ENCODE measurements around the gene ACACB. TPM values are rescaled to one million over a fixed set of nuclear protein-coding genes. Genes with fewer than 3 reads are reported as not detected.

ACACB gene
- total and polyA plus RNA-seq, 2 donors (not counting 3 experiments of a cell fraction or from before 2014, with no cell fraction given): 1.3 to 5.7 TPM

DNA sequence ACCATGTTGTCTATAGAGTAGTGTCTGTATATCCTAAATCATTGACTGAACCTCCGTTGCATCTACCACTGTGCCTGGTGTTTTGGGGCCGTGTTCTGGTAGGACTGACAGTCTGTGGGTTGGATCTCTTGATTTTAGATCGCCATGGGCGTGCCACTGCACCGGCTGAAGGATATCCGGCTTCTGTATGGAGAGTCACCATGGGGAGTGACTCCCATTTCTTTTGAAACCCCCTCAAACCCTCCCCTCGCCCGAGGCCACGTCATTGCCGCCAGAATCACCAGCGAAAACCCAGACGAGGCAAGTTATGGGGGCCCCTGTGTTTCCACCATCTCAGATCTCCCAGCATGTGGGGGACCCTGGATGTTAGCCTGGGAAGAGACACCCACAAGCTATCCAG, 69.1 kb downstream of the ACACB start:
- dilution Hi-C loops (cut with MboI; ENCODE audit: extremely low pct_ligation_motif_present, low sequenced_read_pairs) (no loop called here), intact Hi-C loops (cut with micrococcal nuclease) (no loop called here)
- ChIA-PET CTCF (interaction anchor here (0.9 kb wide), 1 partner anchor 16 kb away, joined by 3 read pairs; no protein-coding TSS in a partner anchor), POLR2A (no interaction called here)
- TF ChIP-seq MYC (IDR thresholded peaks at IDR 0.05; ENCODE audit: low read depth, low read length) (no peak), FOS (IDR thresholded peaks at IDR 0.05; ENCODE audit: borderline replicate concordance, insufficient read depth, low read length) (no peak), POLR2A (IDR thresholded peaks at IDR 0.05; ENCODE audit: low read depth, low read length) (no peak), JUN (IDR thresholded peaks at IDR 0.05; ENCODE audit: borderline replicate concordance, insufficient read depth, insufficient read length, low read depth) (no peak), MAX (IDR thresholded peaks at IDR 0.05; ENCODE audit: insufficient read depth, insufficient read length) (no peak), POLR2AphosphoS5 (IDR thresholded peaks at IDR 0.05; ENCODE audit: insufficient read depth, low read depth, low read length) (no peak), GATA2 (IDR thresholded peaks at IDR 0.05; ENCODE audit: insufficient read depth, insufficient read length, low read depth, low read length) (no peak), EZH2 (IDR thresholded peaks at IDR 0.05; ENCODE audit: borderline replicate concordance, low read depth, low read length, severe bottlenecking) (no peak)
- TF ChIP-seq, protein P1, sequence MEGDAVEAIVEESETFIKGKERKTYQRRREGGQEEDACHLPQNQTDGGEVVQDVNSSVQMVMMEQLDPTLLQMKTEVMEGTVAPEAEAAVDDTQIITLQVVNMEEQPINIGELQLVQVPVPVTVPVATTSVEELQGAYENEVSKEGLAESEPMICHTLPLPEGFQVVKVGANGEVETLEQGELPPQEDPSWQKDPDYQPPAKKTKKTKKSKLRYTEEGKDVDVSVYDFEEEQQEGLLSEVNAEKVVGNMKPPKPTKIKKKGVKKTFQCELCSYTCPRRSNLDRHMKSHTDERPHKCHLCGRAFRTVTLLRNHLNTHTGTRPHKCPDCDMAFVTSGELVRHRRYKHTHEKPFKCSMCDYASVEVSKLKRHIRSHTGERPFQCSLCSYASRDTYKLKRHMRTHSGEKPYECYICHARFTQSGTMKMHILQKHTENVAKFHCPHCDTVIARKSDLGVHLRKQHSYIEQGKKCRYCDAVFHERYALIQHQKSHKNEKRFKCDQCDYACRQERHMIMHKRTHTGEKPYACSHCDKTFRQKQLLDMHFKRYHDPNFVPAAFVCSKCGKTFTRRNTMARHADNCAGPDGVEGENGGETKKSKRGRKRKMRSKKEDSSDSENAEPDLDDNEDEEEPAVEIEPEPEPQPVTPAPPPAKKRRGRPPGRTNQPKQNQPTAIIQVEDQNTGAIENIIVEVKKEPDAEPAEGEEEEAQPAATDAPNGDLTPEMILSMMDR (IDR thresholded peaks at IDR 0.05; ENCODE audit: extremely low read depth in 1 of 2, insufficient read depth in 1 of 2, low read depth in 1 of 2, low read length in 2 of 2): no peak
- no peak overlapping the region for H3K9ac ChIP-seq (replicated peaks; ENCODE audit: extremely low read depth, insufficient read depth, low read length)
- H2AFZ ChIP-seq (ENCODE audit: low read depth, low read length): no peak overlapping the region
- H3K4me2 ChIP-seq (ENCODE audit: insufficient read depth, low read length): no peak overlapping the region
- no TSS peak for BruUV-seq (replicated peaks)
- H3K27ac ChIP-seq (ENCODE audit: insufficient read depth, low read depth, low read length): no peak overlapping the region
- H4K20me1 ChIP-seq (replicated peaks; ENCODE audit: control insufficient read depth, extremely low read depth, insufficient read depth, low read length): no peaks in the 10 kb centered on the region
- H3K27me3 ChIP-seq (ENCODE audit: control insufficient read depth in 2 of 2, insufficient read depth in 2 of 2, low read length in 2 of 2): no peaks in the 10 kb centered on the region
- H3K9me1 ChIP-seq (replicated peaks; ENCODE audit: control insufficient read depth, extremely low read depth, insufficient read depth, low read length): no peaks in the 10 kb centered on the region
- FAIRE-seq: no peak
- no peaks in the 10 kb centered on the region for H3K36me3 ChIP-seq (ENCODE audit: control insufficient read depth in 2 of 2, extremely low read depth in 1 of 2, insufficient read depth in 2 of 2, low read length in 2 of 2)
- no peaks in the 10 kb centered on the region for H3K9me3 ChIP-seq (replicated peaks; ENCODE audit: control insufficient read depth, insufficient read depth, low read length)
- no peaks in the 10 kb centered on the region for H3K79me2 ChIP-seq (ENCODE audit: control insufficient read depth, insufficient read depth, low read length)
- H3K4me3 ChIP-seq (replicated peaks in 1 of 3; ENCODE audit: insufficient read depth in 1 of 3, low read depth in 1 of 3, low read length in 3 of 3): no peak overlapping the region
- H3K4me1 ChIP-seq (ENCODE audit: control insufficient read depth, extremely low read depth, insufficient read depth, low read length): no peaks in the 10 kb centered on the region
- no peak for DNase-seq (ENCODE audit: low read depth, low spot score)

All from endothelial cell of umbilical vein (primary cell).